Neural cell (in vitro differentiated cells): Measurements from ENCODE around the gene GTPBP6. TPM values are rescaled to one million over a fixed set of nuclear protein-coding genes. Genes with fewer than 3 reads are reported as not detected.

ENCODE experiments used
- H2AFZ ChIP-seq: fragments of 200-600, 300-800 bp; sonication (generic), shearing (Covaris generic); 2 replicates; pipeline ENCODE4 v1.6.0; 2014; ENCODE audit warnings: low read depth, mild to moderate bottlenecking, antibody characterized with exemption, low read length, moderate library complexity
- H3F3A ChIP-seq: fragments of 200-600 bp; shearing (Covaris generic); 2 replicates; pipeline ENCODE4 v1.6.1; 2016; ENCODE audit warnings: mild to moderate bottlenecking, moderate library complexity, mixed read lengths, antibody characterized with exemption, low read length; ENCODE audit not compliant: insufficient read depth, poor library complexity, severe bottlenecking
- H3K27ac ChIP-seq: fragments of 200-600, 300-800 bp; sonication (generic), shearing (Covaris generic); 2 replicates; pipeline ENCODE4 v1.5.1; 2014; ENCODE audit warnings: mild to moderate bottlenecking, low read length, moderate library complexity
- H3K27me3 ChIP-seq: fragments of 300-800, 200-600 bp; sonication (generic), shearing (Covaris generic); 2 replicates; pipeline ENCODE4 v1.6.0; 2014; ENCODE audit warnings: mild to moderate bottlenecking, low read depth, low read length, moderate library complexity; ENCODE audit not compliant: insufficient read depth
- H3K36me3 ChIP-seq: fragments of 300-800, 200-600 bp; sonication (generic), shearing (Covaris generic); 2 replicates; pipeline ENCODE4 v1.5.1; 2014; ENCODE audit warnings: mild to moderate bottlenecking, antibody characterized with exemption, low read length, moderate library complexity; ENCODE audit not compliant: insufficient read depth
- H3K4me2 ChIP-seq: fragments of 300-800, 200-600 bp; sonication (generic), shearing (Covaris generic); 2 replicates; pipeline ENCODE4 v1.6.0; 2014; ENCODE audit warnings: mild to moderate bottlenecking, low read length
- H3K4me3 ChIP-seq: fragments of 300-800, 200-600 bp; sonication (generic), shearing (Covaris generic); 2 replicates; pipeline ENCODE4 v1.5.1; 2014; ENCODE audit warnings: mild to moderate bottlenecking, low read length, moderate library complexity
- H3K79me2 ChIP-seq: fragments of 200-600 bp; shearing (Covaris generic); replicated peaks from 2 replicates; pipeline ENCODE4 v1.6.0; 2014; ENCODE audit warnings: mild to moderate bottlenecking, low read length, moderate library complexity; ENCODE audit not compliant: insufficient read depth
- H3K9ac ChIP-seq: fragments of 300-800, 200-600 bp; sonication (generic), shearing (Covaris generic); 2 replicates; pipeline ENCODE4 v1.6.1; 2016; ENCODE audit warnings: mild to moderate bottlenecking, low read length, mixed read lengths
- H3K9me2 ChIP-seq: fragments of 200-600 bp; shearing (Covaris generic); 2 replicates; pipeline ENCODE4 v1.6.1; 2016; ENCODE audit warnings: mild to moderate bottlenecking, low read length, mixed read lengths; ENCODE audit not compliant: insufficient read depth
- H3K9me3 ChIP-seq: fragments of 200-600, 300-800 bp; sonication (generic), shearing (Covaris generic); 2 replicates; pipeline ENCODE4 v1.6.1; 2016; ENCODE audit warnings: mild to moderate bottlenecking, mixed run types, low read length, moderate library complexity, mixed read lengths
- H4K20me1 ChIP-seq: fragments of 200-600 bp; shearing (Covaris generic); 2 replicates; pipeline ENCODE4 v1.6.1; 2016; ENCODE audit warnings: mild to moderate bottlenecking, mixed run types; ENCODE audit not compliant: insufficient read depth
- EP300 ChIP-seq: fragments of 450-650 bp; conservative IDR thresholded peaks from 2 replicates; pipeline ENCODE4 v1.6.1; 2014; ENCODE audit warnings: antibody characterized with exemption, mild to moderate bottlenecking, moderate library complexity; ENCODE audit not compliant: poor library complexity, severe bottlenecking
- EZH2 ChIP-seq: fragments of 200-600, 300-800 bp; shearing (Covaris generic), sonication (generic); IDR thresholded peaks from 2 replicates; pipeline ENCODE4 v1.6.1; 2014; ENCODE audit warnings: antibody characterized with exemption, low read length, borderline replicate concordance, mild to moderate bottlenecking; ENCODE audit not compliant: insufficient read depth, poor library complexity, severe bottlenecking
- MXI1 ChIP-seq: fragments of 450-650 bp; conservative IDR thresholded peaks from 2 replicates; pipeline ENCODE4 v1.6.1; 2014; ENCODE audit warnings: antibody characterized with exemption, mild to moderate bottlenecking; ENCODE audit not compliant: poor library complexity, severe bottlenecking
- POLR2AphosphoS5 ChIP-seq: IDR thresholded peaks from 2 replicates; pipeline ENCODE4 v1.6.1; 2012
- RAD21 ChIP-seq: fragments of 450-650 bp; conservative IDR thresholded peaks from 2 replicates; pipeline ENCODE4 v1.6.1; 2014; ENCODE audit warnings: antibody characterized with exemption, mild to moderate bottlenecking, moderate library complexity
- SMC3 ChIP-seq: fragments of 450-650 bp; conservative IDR thresholded peaks from 2 replicates; pipeline ENCODE4 v1.6.1; 2014; ENCODE audit warnings: antibody characterized with exemption, mild to moderate bottlenecking, moderate library complexity; ENCODE audit not compliant: poor library complexity
- TAF1 ChIP-seq: IDR thresholded peaks from 2 replicates; pipeline ENCODE4 v1.6.1; 2012; ENCODE audit warnings: low read depth
- polyA plus RNA-seq: library from polyadenylated mRNA; depleted of rRNA; stranded (reverse); fragments of >200 nt; gene quantifications from 2 replicates; pipeline ENCODE4 v1.2.3, GENCODE V29; 2014
- TF ChIP-seq, protein P1 (sequence below): IDR thresholded peaks from 2 replicates; pipeline ENCODE4 v1.6.1; 2012; ENCODE audit warnings: borderline replicate concordance
- TF ChIP-seq, protein P2 (sequence below): fragments of 450-650 bp; IDR thresholded peaks from 2 replicates; pipeline ENCODE4 v1.5.1; 2014; ENCODE audit warnings: antibody characterized with exemption, mild to moderate bottlenecking, moderate library complexity; ENCODE audit not compliant: poor library complexity, severe bottlenecking

The GTPBP6 gene
- polyA plus RNA-seq, 1 donor from 2014 or later = 23.6 TPM

DNA sequence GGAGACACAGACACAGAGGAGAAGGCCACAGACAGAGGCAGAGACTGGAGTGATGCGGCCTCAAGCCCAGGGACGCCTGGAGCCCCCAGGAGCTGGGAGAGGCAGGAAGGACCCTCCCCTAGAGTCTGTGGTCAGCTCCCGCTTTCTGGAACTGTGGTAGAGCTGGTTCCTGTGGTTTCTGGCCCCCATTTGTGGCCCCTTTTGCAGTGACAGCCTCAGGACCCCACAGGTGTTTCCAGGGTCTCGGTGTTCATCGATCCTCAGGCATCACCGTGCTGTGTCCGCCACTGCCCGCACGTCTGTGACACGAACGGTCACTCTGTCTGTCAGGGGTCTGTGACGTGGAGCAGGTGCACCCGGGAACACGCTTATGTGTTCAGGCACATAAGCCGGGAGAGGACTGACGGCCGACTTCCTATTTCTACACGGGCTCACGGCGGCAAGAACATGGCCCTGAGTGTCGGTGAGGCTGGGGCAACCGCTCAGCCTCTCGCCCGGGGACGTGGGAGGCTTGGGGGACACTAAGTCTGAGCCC, 7.9 kb downstream of the GTPBP6 start:
- peaks cover 11% of the 10 kb centered on the region for H3K36me3 ChIP-seq
- H3K27ac ChIP-seq = no peak overlapping the region
- no peaks in the 10 kb centered on the region for H3K9me2 ChIP-seq
- no peak overlapping the region for H2AFZ ChIP-seq
- H3K9me3 ChIP-seq = no peaks in the 10 kb centered on the region
- no peaks in the 10 kb centered on the region for H4K20me1 ChIP-seq
- H3K27me3 ChIP-seq = no peaks in the 10 kb centered on the region
- no peak overlapping the region for H3K4me2 ChIP-seq
- H3K79me2 ChIP-seq = no peaks in the 10 kb centered on the region
- H3K4me3 ChIP-seq = no peak overlapping the region
- TF ChIP-seq POLR2AphosphoS5 (no peak), EZH2 (no peak), EP300 (no peak), TAF1 (no peak), RAD21 (no peak), SMC3 (no peak), MXI1 (no peak)
- TF ChIP-seq, protein P1, sequence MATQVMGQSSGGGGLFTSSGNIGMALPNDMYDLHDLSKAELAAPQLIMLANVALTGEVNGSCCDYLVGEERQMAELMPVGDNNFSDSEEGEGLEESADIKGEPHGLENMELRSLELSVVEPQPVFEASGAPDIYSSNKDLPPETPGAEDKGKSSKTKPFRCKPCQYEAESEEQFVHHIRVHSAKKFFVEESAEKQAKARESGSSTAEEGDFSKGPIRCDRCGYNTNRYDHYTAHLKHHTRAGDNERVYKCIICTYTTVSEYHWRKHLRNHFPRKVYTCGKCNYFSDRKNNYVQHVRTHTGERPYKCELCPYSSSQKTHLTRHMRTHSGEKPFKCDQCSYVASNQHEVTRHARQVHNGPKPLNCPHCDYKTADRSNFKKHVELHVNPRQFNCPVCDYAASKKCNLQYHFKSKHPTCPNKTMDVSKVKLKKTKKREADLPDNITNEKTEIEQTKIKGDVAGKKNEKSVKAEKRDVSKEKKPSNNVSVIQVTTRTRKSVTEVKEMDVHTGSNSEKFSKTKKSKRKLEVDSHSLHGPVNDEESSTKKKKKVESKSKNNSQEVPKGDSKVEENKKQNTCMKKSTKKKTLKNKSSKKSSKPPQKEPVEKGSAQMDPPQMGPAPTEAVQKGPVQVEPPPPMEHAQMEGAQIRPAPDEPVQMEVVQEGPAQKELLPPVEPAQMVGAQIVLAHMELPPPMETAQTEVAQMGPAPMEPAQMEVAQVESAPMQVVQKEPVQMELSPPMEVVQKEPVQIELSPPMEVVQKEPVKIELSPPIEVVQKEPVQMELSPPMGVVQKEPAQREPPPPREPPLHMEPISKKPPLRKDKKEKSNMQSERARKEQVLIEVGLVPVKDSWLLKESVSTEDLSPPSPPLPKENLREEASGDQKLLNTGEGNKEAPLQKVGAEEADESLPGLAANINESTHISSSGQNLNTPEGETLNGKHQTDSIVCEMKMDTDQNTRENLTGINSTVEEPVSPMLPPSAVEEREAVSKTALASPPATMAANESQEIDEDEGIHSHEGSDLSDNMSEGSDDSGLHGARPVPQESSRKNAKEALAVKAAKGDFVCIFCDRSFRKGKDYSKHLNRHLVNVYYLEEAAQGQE = no peak
- TF ChIP-seq, protein P2, sequence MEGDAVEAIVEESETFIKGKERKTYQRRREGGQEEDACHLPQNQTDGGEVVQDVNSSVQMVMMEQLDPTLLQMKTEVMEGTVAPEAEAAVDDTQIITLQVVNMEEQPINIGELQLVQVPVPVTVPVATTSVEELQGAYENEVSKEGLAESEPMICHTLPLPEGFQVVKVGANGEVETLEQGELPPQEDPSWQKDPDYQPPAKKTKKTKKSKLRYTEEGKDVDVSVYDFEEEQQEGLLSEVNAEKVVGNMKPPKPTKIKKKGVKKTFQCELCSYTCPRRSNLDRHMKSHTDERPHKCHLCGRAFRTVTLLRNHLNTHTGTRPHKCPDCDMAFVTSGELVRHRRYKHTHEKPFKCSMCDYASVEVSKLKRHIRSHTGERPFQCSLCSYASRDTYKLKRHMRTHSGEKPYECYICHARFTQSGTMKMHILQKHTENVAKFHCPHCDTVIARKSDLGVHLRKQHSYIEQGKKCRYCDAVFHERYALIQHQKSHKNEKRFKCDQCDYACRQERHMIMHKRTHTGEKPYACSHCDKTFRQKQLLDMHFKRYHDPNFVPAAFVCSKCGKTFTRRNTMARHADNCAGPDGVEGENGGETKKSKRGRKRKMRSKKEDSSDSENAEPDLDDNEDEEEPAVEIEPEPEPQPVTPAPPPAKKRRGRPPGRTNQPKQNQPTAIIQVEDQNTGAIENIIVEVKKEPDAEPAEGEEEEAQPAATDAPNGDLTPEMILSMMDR = no peak
- no peaks in the 10 kb centered on the region for H3F3A ChIP-seq
- H3K9ac ChIP-seq = no peak overlapping the region

- Histone ChIP-seq H3K4me2 (no peak overlapping the region), H3K9ac (no peak overlapping the region), H3K79me2 (no peaks in the 10 kb centered on the region), H2AFZ (no peak overlapping the region), H3K27ac (no peak overlapping the region), H3K4me3 (no peak overlapping the region), H4K20me1 (no peaks in the 10 kb centered on the region), H3K9me3 (no peaks in the 10 kb centered on the region), H3K36me3 (peaks cover 11% of the 10 kb centered on the region), H3F3A (no peaks in the 10 kb centered on the region), H3K9me2 (no peaks in the 10 kb centered on the region), H3K27me3 (no peaks in the 10 kb centered on the region)
- TF ChIP-seq TAF1 = no peak
- no peak for TF ChIP-seq MXI1
- no peak for TF ChIP-seq SMC3
- TF ChIP-seq POLR2AphosphoS5 = no peak
- no peak for TF ChIP-seq RAD21
Observed at GRCh38 chrX:308821-309520, 9.6 kb downstream of the GTPBP6 start.
